ENCODE results near the gene LCOR. TPM values are rescaled to one million over a fixed set of nuclear protein-coding genes. Genes with fewer than 3 reads are reported as not detected.

The LCOR gene
- total and polyA plus RNA-seq, 8 donors = 2.0 to 61.3 (median 18.0) TPM

DNA sequence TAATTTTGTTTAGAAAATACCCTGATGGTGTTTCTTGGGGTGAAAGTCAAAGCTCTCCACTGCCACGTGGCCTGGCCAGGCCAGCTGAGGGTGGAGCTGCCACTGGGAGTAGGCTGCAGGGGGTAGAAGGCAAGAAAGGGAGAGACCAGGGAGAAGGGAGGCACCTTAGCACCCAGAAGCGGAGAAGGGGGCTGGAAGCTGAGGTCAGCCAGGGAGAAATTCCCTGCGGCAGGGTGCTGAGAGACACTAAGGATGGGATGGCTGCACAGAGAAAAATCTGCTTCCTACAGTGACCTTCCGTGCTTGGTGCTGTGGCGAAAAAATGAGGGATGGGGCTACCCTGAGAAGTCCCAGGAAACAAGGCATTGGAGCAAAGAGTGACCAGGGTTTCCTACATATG is 210.0 kb downstream of the LCOR start:
- peaks cover 5 to 12% (median 10%) of the 10 kb centered on the region in 4 donors for H3K4me1 ChIP-seq
- no peaks in the 10 kb centered on the region for H3K36me3 ChIP-seq
- TF ChIP-seq POLR2AphosphoS5 (IDR thresholded peaks at IDR 0.05) (no peak), EP300 (IDR thresholded peaks at IDR 0.05) (no peak), POLR2A (IDR thresholded peaks at IDR 0.05) (no peak)
- TF ChIP-seq, protein P1, sequence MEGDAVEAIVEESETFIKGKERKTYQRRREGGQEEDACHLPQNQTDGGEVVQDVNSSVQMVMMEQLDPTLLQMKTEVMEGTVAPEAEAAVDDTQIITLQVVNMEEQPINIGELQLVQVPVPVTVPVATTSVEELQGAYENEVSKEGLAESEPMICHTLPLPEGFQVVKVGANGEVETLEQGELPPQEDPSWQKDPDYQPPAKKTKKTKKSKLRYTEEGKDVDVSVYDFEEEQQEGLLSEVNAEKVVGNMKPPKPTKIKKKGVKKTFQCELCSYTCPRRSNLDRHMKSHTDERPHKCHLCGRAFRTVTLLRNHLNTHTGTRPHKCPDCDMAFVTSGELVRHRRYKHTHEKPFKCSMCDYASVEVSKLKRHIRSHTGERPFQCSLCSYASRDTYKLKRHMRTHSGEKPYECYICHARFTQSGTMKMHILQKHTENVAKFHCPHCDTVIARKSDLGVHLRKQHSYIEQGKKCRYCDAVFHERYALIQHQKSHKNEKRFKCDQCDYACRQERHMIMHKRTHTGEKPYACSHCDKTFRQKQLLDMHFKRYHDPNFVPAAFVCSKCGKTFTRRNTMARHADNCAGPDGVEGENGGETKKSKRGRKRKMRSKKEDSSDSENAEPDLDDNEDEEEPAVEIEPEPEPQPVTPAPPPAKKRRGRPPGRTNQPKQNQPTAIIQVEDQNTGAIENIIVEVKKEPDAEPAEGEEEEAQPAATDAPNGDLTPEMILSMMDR (IDR thresholded peaks at IDR 0.05) = no peak
- WGBS, 5 donors = 80 to 85% (median 84%) methylated on average over 5 of the region's 5 CpGs
- H3K27ac ChIP-seq = no peak overlapping the region
- intact Hi-C loops (cut with DNase I; ENCODE audit: low total_unique reads) = no loop called here
- DNase-seq = no peak
- peaks cover 0 to 5% (median 2%) of the 10 kb centered on the region in 4 donors for H3K9me3 ChIP-seq
- H3K27me3 ChIP-seq = no peaks in the 10 kb centered on the region
- H3K4me3 ChIP-seq = no peak overlapping the region

DNA sequence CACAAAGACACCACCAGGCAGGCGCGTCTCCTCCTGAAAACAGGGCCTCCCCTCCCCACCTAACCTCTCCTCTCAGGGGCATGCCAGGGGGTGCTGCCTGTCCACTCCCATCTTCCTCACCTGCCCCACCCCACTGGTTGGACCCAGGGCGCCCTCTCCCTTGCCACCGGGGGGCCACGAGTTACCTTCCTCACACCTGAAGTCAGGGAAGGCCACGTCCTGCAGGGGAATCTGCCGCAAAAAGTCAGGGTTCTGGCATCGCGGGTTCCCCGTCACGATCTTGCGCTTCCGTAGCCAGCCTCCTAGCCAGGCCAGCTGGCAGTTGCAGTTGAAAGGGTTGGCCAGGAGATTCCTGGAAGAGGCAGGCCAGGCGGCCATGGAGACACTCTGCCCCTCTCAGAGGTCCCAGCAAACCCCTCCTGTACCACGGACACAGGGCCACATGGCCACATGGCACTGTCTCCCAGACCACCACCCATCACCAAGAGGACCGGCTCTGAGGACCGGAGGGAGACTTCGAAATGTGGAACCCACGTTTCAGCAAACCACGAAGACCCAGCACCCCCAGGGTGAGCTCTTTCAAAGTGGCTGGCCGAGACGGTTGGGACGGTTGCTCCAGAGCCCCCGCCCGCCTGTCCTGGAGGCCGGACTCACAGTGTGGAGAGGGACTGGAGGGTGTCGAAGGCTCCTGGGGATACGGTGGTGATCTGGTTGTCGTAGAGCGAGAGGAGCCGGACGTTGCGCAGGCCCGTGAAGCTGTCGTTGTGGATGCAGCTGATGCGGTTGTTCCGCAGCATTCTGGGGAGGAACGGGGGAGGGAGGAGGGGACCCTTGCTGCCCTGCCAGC is 210.8 kb downstream of the LCOR start:
- no peak overlapping the region for H3K27ac ChIP-seq
- peaks cover under 1 to 4% (median 2%) of the 10 kb centered on the region in 4 donors for H3K4me1 ChIP-seq
- H3K27me3 ChIP-seq = no peaks in the 10 kb centered on the region
- no peak for DNase-seq
- 89 to 94% (median 92%) methylated on average over 33 to 38 of the region's 38 CpGs for WGBS, 5 donors
- TF ChIP-seq, protein P1 (IDR thresholded peaks at IDR 0.05) = no peak
- no peak for TF ChIP-seq EP300 (IDR thresholded peaks at IDR 0.05)
- H3K4me3 ChIP-seq = no peak overlapping the region
- intact Hi-C loops (cut with DNase I; ENCODE audit: low total_unique reads) = no loop called here
- no peaks in the 10 kb centered on the region for H3K36me3 ChIP-seq
- peaks cover 0 to 5% (median 2%) of the 10 kb centered on the region in 4 donors for H3K9me3 ChIP-seq

DNA sequence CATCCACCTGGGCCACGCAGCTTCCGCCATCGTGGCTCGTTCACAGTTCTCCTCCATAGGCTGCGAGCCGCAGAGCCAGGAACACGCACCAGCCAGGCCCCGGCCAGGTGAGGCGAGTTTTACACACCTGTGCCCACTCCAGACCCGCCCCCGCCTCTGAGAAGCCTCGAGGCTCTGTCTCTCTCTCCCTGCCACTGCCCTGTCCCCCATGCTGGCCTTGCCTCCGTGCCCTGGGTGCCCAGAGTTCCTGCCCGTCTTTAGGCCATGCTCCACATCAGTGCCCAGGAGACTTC is 211.4 kb downstream of the LCOR start:
- intact Hi-C loops (cut with DNase I; ENCODE audit: low total_unique reads) = no loop called here
- no peaks in the 10 kb centered on the region for H3K36me3 ChIP-seq
- 84 to 93% (median 89%) methylated on average over 13 to 14 of the region's 14 CpGs for WGBS, 5 donors
- no peaks in the 10 kb centered on the region for H3K27me3 ChIP-seq
- H3K27ac ChIP-seq = no peak overlapping the region
- H3K4me1 ChIP-seq = no peaks in the 10 kb centered on the region
- H3K4me3 ChIP-seq = no peak overlapping the region
- H3K9me3 ChIP-seq = peaks cover 0 to 5% (median 2%) of the 10 kb centered on the region in 4 donors
- no peak for DNase-seq
- TF ChIP-seq POLR2AphosphoS5 (IDR thresholded peaks at IDR 0.05) (no peak), EP300 (IDR thresholded peaks at IDR 0.05) (no peak), POLR2A (IDR thresholded peaks at IDR 0.05) (no peak)
- TF ChIP-seq, protein P1 (IDR thresholded peaks at IDR 0.05) = no peak

Small RNA genes lying within 50 kb of the gene (small RNA-seq; reads per million reads assigned to genes)
- gene HMGN2P35 = 0 reads per million in 4 donors
- gene MIR607 = 0 to 0.15 (median 0) reads per million in 4 donors

Other genes with a start within 250 kb of the LCOR start
- 100 to 1,000 TPM in 3 of 5 donors, 10 to 100 TPM in 2; 69.4 to 343 (median 122) TPM for gene TM9SF3, start 245.3 kb upstream of the LCOR start, total RNA-seq
- 10 to 100 TPM; 28.6 to 33.6 (median 32.3) TPM for gene TM9SF3, start 245.3 kb upstream of the LCOR start, polyA plus RNA-seq
- gene PIK3AP1, start 111.8 kb upstream of the LCOR start, total RNA-seq = 10 to 100 TPM in 2 of 5 donors, 1 to 10 TPM in 2, not detected in 1; 6.4 to 14.5 (median 9.4) TPM
- 1 to 10 TPM; 2.6 to 6.2 (median 3.4) TPM for gene PIK3AP1, start 111.8 kb upstream of the LCOR start, polyA plus RNA-seq